IMR-90 (cell line): ENCODE results near the gene LRRC42. TPM values are rescaled to one million over a fixed set of nuclear protein-coding genes. Genes with fewer than 3 reads are reported as not detected.

Source experiments
- ATAC-seq: fragments of 200-7000 bp; cut with Tn5 transposase; 2 replicates; pipeline ENCODE4 v1.9.1; 2020; ENCODE audit warnings: low read depth, mild to moderate bottlenecking, moderate library complexity
- BruUV-seq: library from RNA; stranded (reverse); fragments of 400-500 nt; replicated peaks from 2 replicates; lab custom pipeline; 2021; lab: Mats Ljungman, UMichigan
- CTCF ChIA-PET: fragments of 300-600 bp; formaldehyde crosslinking; extraction: SDS; loops from one replicate; lab custom pipeline; 2021; ENCODE audit warnings: antibody characterized with exemption; lab: Yijun Ruan, JAX
- POLR2A ChIA-PET: fragments of 300-600 bp; sonication (Branson Sonifier 250); formaldehyde crosslinking; loops from one replicate; lab custom pipeline; 2022; ENCODE audit warnings: antibody characterized with exemption; ENCODE audit not compliant: unreplicated experiment; lab: Charles Lee
- DNase-seq: peaks from one replicate; pipeline ENCODE4 v3.0.0; 2013
- H2AFZ ChIP-seq: replicated peaks from 2 replicates; pipeline ENCODE3; 2013; ENCODE audit warnings: low read length, mild to moderate bottlenecking; ENCODE audit not compliant: poor library complexity
- H2AK5ac ChIP-seq: 2 replicates; pipeline ENCODE4 v1.6.1; 2013; ENCODE audit warnings: low read depth, low read length, inconsistent platforms
- H2AK9ac ChIP-seq: replicated peaks from 2 replicates; pipeline ENCODE3; 2013; ENCODE audit warnings: mild to moderate bottlenecking, low read depth, low read length, moderate library complexity; ENCODE audit not compliant: poor library complexity
- H2BK120ac ChIP-seq: 2 replicates; pipeline ENCODE4 v1.6.1; 2013; ENCODE audit warnings: low read depth, low read length, inconsistent platforms
- H2BK15ac ChIP-seq: 3 replicates; pipeline ENCODE4 v1.6.1; 2013; ENCODE audit warnings: low read depth, low read length, inconsistent platforms
- H2BK20ac ChIP-seq: 2 replicates; pipeline ENCODE4 v1.6.1; 2013; ENCODE audit warnings: low read depth, mild to moderate bottlenecking, inconsistent platforms, low read length, moderate library complexity
- H2BK5ac ChIP-seq: 2 replicates; pipeline ENCODE4 v1.6.1; 2013; ENCODE audit warnings: mild to moderate bottlenecking, low read depth, low read length, inconsistent platforms; ENCODE audit not compliant: poor library complexity, severe bottlenecking
- H3K14ac ChIP-seq: replicated peaks from 2 replicates; pipeline ENCODE4 v1.6.1; 2013; ENCODE audit warnings: low read depth, low read length, inconsistent platforms
- H3K18ac ChIP-seq: 2 replicates; pipeline ENCODE4 v1.6.1; 2013; ENCODE audit warnings: low read depth, low read length, control low read depth
- H3K23ac ChIP-seq: 2 replicates; pipeline ENCODE4 v1.6.1; 2013; ENCODE audit warnings: low read depth, low read length, inconsistent platforms
- H3K27ac ChIP-seq: 2 replicates; pipeline ENCODE4 v1.5.1; 2013; ENCODE audit warnings: mild to moderate bottlenecking, control low read depth, low read length; ENCODE audit not compliant: insufficient read depth
- H3K27me3 ChIP-seq: 2 replicates; pipeline ENCODE4 v1.6.1; 2013; ENCODE audit warnings: low read length; ENCODE audit not compliant: control insufficient read depth, insufficient read depth
- H3K36me3 ChIP-seq: 2 replicates; pipeline ENCODE4 v1.6.1; 2013; ENCODE audit warnings: low read length, mixed read lengths; ENCODE audit not compliant: control insufficient read depth, insufficient read depth
- H3K4ac ChIP-seq: 2 replicates; pipeline ENCODE4 v1.6.1; 2013; ENCODE audit warnings: low read depth, low read length, inconsistent platforms
- H3K4me1 ChIP-seq: 2 replicates; pipeline ENCODE4 v1.6.1; 2013; ENCODE audit warnings: low read length, mixed read lengths; ENCODE audit not compliant: control insufficient read depth, insufficient read depth
- H3K4me2 ChIP-seq: 2 replicates; pipeline ENCODE4 v1.6.1; 2013; ENCODE audit warnings: low read depth, mild to moderate bottlenecking, control low read depth, low read length, moderate library complexity
- H3K4me3 ChIP-seq: 2 replicates; pipeline ENCODE4 v1.5.1; 2013; ENCODE audit warnings: low read depth, mild to moderate bottlenecking, control low read depth, low read length, moderate library complexity; ENCODE audit not compliant: insufficient read depth
- H3K56ac ChIP-seq: 2 replicates; pipeline ENCODE4 v1.6.1; 2013; ENCODE audit warnings: low read length, inconsistent platforms; ENCODE audit not compliant: insufficient read depth; ENCODE audit errors: extremely low read depth
- H3K79me1 ChIP-seq, 2 experiments: 2 replicates each; pipeline ENCODE4 v1.6.1; 2013; ENCODE audit warnings: low read length in 2 of 2, inconsistent platforms in 1 of 2, low read depth in 1 of 2
- H3K9ac ChIP-seq: 2 replicates; pipeline ENCODE4 v1.6.1; 2013; ENCODE audit warnings: low read depth, low read length, control low read depth
- H3K9me1 ChIP-seq: 2 replicates; pipeline ENCODE4 v1.6.1; 2013; ENCODE audit warnings: low read length, inconsistent platforms; ENCODE audit not compliant: insufficient read depth
- H3K9me3 ChIP-seq: 2 replicates; pipeline ENCODE4 v1.6.1; 2013; ENCODE audit warnings: low read length; ENCODE audit not compliant: control insufficient read depth, insufficient read depth
- H4K20me1 ChIP-seq: 2 replicates; pipeline ENCODE4 v1.6.1; 2013; ENCODE audit warnings: low read length, inconsistent platforms; ENCODE audit not compliant: insufficient read depth
- H4K5ac ChIP-seq: 2 replicates; pipeline ENCODE4 v1.6.1; 2013; ENCODE audit warnings: mild to moderate bottlenecking, low read depth, low read length, control low read depth
- H4K8ac ChIP-seq, 2 experiments: 2 replicates each; pipeline ENCODE4 v1.6.1; 2013; ENCODE audit warnings: low read depth in 2 of 2, low read length in 2 of 2, control low read depth in 1 of 2, inconsistent platforms in 1 of 2
- H4K91ac ChIP-seq: 2 replicates; pipeline ENCODE4 v1.6.1; 2013; ENCODE audit warnings: low read depth, low read length, inconsistent platforms; ENCODE audit not compliant: insufficient read depth
- BHLHE40 ChIP-seq: fragments of 150-350 bp; IDR thresholded peaks from 2 replicates; pipeline ENCODE4 v1.6.1; 2016; ENCODE audit warnings: mild to moderate bottlenecking, low read depth, low read length
- CEBPB ChIP-seq: IDR thresholded peaks from 2 replicates; pipeline ENCODE4 v1.6.1; 2012; ENCODE audit warnings: low read depth, low read length, improper control_type of control experiment
- CHD1 ChIP-seq: IDR thresholded peaks from 2 replicates; pipeline ENCODE4 v1.6.1; 2012; ENCODE audit warnings: low read depth, low read length, improper control_type of control experiment
- FOS ChIP-seq: fragments of 150-350 bp; IDR thresholded peaks from 2 replicates; pipeline ENCODE4 v1.6.1; 2016; ENCODE audit warnings: low read depth, low read length
- MAFK ChIP-seq: IDR thresholded peaks from 2 replicates; pipeline ENCODE4 v1.6.1; 2012; ENCODE audit warnings: low read depth, low read length, improper control_type of control experiment
- MAZ ChIP-seq: IDR thresholded peaks from 2 replicates; pipeline ENCODE4 v1.6.1; 2012; ENCODE audit warnings: low read depth, mild to moderate bottlenecking, low read length, improper control_type of control experiment, moderate library complexity, borderline replicate concordance
- MXI1 ChIP-seq: IDR thresholded peaks from 2 replicates; pipeline ENCODE4 v1.6.1; 2012; ENCODE audit warnings: low read depth, mild to moderate bottlenecking, low read length, moderate library complexity, borderline replicate concordance
- NFE2L2 ChIP-seq: fragments of 150-350 bp; IDR thresholded peaks from 2 replicates; pipeline ENCODE4 v1.6.1; 2016; ENCODE audit warnings: low read depth, mild to moderate bottlenecking, low read length
- POLR2A ChIP-seq: IDR thresholded peaks from 2 replicates; pipeline ENCODE4 v1.6.1; 2012; ENCODE audit warnings: mild to moderate bottlenecking, low read depth, low read length
- RAD21 ChIP-seq: IDR thresholded peaks from 2 replicates; pipeline ENCODE4 v1.6.1; 2012; ENCODE audit warnings: low read length, improper control_type of control experiment
- RCOR1 ChIP-seq: IDR thresholded peaks from 2 replicates; pipeline ENCODE4 v1.6.1; 2012; ENCODE audit warnings: mild to moderate bottlenecking, low read length, improper control_type of control experiment; ENCODE audit not compliant: insufficient replicate concordance
- RFX5 ChIP-seq: IDR thresholded peaks from 2 replicates; pipeline ENCODE4 v1.8.0; 2012; ENCODE audit warnings: low read depth, mild to moderate bottlenecking, low read length, moderate library complexity
- SMC3 ChIP-seq: fragments of 150-350 bp; IDR thresholded peaks from 2 replicates; pipeline ENCODE4 v1.6.1; 2016; ENCODE audit warnings: low read depth, mild to moderate bottlenecking, antibody characterized with exemption, low read length, moderate library complexity
- WGBS, 2 experiments: methylation state at CpG; one replicate each; pipeline versions ENCODE4 v1.1.5 to v1.1.7; 2013; ENCODE audit warnings: missing lambda C conversion rate in 2 of 2; ENCODE audit not compliant: insufficient read length in 1 of 2; ENCODE audit errors: extremely low coverage in 2 of 2; 5-methylcytosine and 5-hydroxymethylcytosine counted together
- dilution Hi-C: fragments of 300-500 bp; cut with HindIII; formaldehyde crosslinking; loops from one replicate; pipeline ENCODE4 v1.14.3; 2018; ENCODE audit warnings: low sequenced_read_pairs; ENCODE audit not compliant: unreplicated experiment
- in situ Hi-C: fragments of 300-500 bp; cut with MboI; formaldehyde crosslinking; loops from 3 replicates; pipeline ENCODE4 v1.14.3; 2019; ENCODE audit warnings: low sequenced_read_pairs, inconsistent platforms, mixed read lengths
- intact Hi-C: fragments of 100-400 bp; cut with micrococcal nuclease; formaldehyde crosslinking; loops from 2 replicates; pipeline ENCODE4 v1.10.0; 2022
- polyA plus RNA-seq, 3 experiments: library from polyadenylated mRNA; depleted of rRNA; stranded (reverse); fragments of >200 nt; gene quantifications; 2 replicates each; pipeline ENCODE4 v1.2.3, GENCODE V29; 2012; ENCODE audit warnings: low replicate concordance in 1 of 3
- total RNA-seq: library from RNA; depleted of rRNA; stranded (reverse); fragments of >200 nt; gene quantifications from 2 replicates; pipeline ENCODE4 v1.2.3, GENCODE V29; 2012
- TF ChIP-seq, protein P1 (sequence below): fragments of 150-350 bp; IDR thresholded peaks from 2 replicates; pipeline ENCODE4 v1.6.1; 2017; ENCODE audit warnings: mild to moderate bottlenecking, antibody characterized with exemption, low read length, low read depth
- TF ChIP-seq, protein P2 (sequence below): conservative IDR thresholded peaks from 2 replicates; pipeline ENCODE4 v1.5.1; 2012; ENCODE audit warnings: mild to moderate bottlenecking, low read depth, low read length, improper control_type of control experiment
- TF ChIP-seq, protein P3 (sequence below): fragments of 150-350 bp; IDR thresholded peaks from 2 replicates; pipeline ENCODE4 v1.6.1; 2016; ENCODE audit warnings: low read depth, mild to moderate bottlenecking, low read length, moderate library complexity, borderline replicate concordance

LRRC42 gene
- total and polyA plus RNA-seq, 2 of the 4 experiments (the other 2 are of a cell fraction): 39.9 to 47.5 TPM

DNA sequence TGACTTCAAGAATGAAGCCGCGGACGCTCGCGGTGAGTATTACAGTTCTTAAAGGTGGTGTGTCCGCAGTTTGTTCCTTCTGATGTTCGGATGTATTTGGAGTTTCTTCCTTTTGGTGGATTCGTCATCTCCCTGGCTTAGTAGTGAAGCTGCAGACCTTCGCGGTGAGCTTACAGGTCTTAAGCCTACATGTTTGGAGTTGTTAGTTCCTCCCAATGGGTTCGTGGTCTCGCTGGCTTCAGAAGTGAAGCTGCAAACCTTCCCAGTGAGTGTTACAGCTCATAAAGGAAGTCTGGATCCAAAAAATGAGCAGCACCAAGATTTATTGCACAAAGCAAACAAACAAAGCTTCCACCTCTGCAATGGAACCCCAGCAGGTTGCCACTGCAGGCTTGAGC is 57.1 kb downstream of the LRRC42 start:
- no CpG with 5 or more reads among the region's 12 CpGs for WGBS, 2 experiments
- Histone ChIP-seq H4K8ac (no peak overlapping the region), H2BK20ac (no peak overlapping the region), H3K4me2 (no peak overlapping the region), H3K18ac (no peak overlapping the region), H3K79me1 (no peaks in the 10 kb centered on the region), H2BK5ac (no peak overlapping the region), H3K27me3 (peaks cover 31% of the 10 kb centered on the region), H3K56ac (no peak overlapping the region), H4K91ac (no peak overlapping the region), H3K9me3 (peaks cover 2% of the 10 kb centered on the region; the same call in 1 of the 2 replicates), H4K20me1 (no peaks in the 10 kb centered on the region), H4K5ac (no peak overlapping the region), H3K9ac (no peak overlapping the region), H3K4me1 (no peaks in the 10 kb centered on the region), H3K36me3 (no peaks in the 10 kb centered on the region), H3K14ac (no peak overlapping the region), H3K27ac (no peak overlapping the region), H2AFZ (no peak overlapping the region), H2BK120ac (no peak overlapping the region), H2BK15ac (no peak overlapping the region), H3K4ac (no peak overlapping the region), H3K4me3 (no peak overlapping the region), H2AK9ac (no peak overlapping the region), H3K9me1 (no peaks in the 10 kb centered on the region), H2AK5ac (no peak overlapping the region), H3K23ac (no peak overlapping the region)
- ChIA-PET CTCF (no interaction called here), POLR2A (no interaction called here)
- dilution Hi-C loops (no loop called here), intact Hi-C loops (no loop called here), in situ Hi-C loops (no loop called here)
- no peak for TF ChIP-seq CEBPB
- no peak for TF ChIP-seq MAFK
- no peak for TF ChIP-seq SMC3
- no peak for TF ChIP-seq CHD1
- TF ChIP-seq MAZ: no peak
- no peak for TF ChIP-seq NFE2L2
- TF ChIP-seq POLR2A: no peak
- no peak for TF ChIP-seq RAD21
- TF ChIP-seq, protein P1, sequence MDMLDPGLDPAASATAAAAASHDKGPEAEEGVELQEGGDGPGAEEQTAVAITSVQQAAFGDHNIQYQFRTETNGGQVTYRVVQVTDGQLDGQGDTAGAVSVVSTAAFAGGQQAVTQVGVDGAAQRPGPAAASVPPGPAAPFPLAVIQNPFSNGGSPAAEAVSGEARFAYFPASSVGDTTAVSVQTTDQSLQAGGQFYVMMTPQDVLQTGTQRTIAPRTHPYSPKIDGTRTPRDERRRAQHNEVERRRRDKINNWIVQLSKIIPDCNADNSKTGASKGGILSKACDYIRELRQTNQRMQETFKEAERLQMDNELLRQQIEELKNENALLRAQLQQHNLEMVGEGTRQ: no peak
- TF ChIP-seq FOS: no peak
- TF ChIP-seq, protein P2, sequence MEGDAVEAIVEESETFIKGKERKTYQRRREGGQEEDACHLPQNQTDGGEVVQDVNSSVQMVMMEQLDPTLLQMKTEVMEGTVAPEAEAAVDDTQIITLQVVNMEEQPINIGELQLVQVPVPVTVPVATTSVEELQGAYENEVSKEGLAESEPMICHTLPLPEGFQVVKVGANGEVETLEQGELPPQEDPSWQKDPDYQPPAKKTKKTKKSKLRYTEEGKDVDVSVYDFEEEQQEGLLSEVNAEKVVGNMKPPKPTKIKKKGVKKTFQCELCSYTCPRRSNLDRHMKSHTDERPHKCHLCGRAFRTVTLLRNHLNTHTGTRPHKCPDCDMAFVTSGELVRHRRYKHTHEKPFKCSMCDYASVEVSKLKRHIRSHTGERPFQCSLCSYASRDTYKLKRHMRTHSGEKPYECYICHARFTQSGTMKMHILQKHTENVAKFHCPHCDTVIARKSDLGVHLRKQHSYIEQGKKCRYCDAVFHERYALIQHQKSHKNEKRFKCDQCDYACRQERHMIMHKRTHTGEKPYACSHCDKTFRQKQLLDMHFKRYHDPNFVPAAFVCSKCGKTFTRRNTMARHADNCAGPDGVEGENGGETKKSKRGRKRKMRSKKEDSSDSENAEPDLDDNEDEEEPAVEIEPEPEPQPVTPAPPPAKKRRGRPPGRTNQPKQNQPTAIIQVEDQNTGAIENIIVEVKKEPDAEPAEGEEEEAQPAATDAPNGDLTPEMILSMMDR: no peak
- TF ChIP-seq RCOR1: no peak
- TF ChIP-seq, protein P3, sequence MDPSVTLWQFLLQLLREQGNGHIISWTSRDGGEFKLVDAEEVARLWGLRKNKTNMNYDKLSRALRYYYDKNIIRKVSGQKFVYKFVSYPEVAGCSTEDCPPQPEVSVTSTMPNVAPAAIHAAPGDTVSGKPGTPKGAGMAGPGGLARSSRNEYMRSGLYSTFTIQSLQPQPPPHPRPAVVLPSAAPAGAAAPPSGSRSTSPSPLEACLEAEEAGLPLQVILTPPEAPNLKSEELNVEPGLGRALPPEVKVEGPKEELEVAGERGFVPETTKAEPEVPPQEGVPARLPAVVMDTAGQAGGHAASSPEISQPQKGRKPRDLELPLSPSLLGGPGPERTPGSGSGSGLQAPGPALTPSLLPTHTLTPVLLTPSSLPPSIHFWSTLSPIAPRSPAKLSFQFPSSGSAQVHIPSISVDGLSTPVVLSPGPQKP: no peak
- no peak for TF ChIP-seq RFX5
- TF ChIP-seq MXI1: no peak
- TF ChIP-seq BHLHE40: no peak
- no peak for ATAC-seq
- DNase-seq: no peak
- no TSS peak for BruUV-seq
